Mucosa of rectum (tissue), 2 donors: ENCODE data around the gene FBXW10B.
"Not testable (repeated sequence)": the region's sequence is repeated elsewhere in the genome, so short reads cannot be mapped to it uniquely, and the experiment has no call there.

Experiments
- H3K27ac ChIP-seq, 2 donors: one replicate each; pipeline ENCODE4 v1.7.0; 2013; ENCODE audit warnings: inconsistent platforms in 2 of 2, low read depth in 2 of 2, low read length in 2 of 2
- H3K27me3 ChIP-seq, 2 donors: one replicate each; pipeline ENCODE4 v1.7.0; 2013; ENCODE audit warnings: low read length in 2 of 2; ENCODE audit not compliant: control insufficient read depth in 2 of 2, insufficient read depth in 2 of 2
- H3K36me3 ChIP-seq, 2 donors: one replicate each; pipeline ENCODE4 v1.7.0; 2013; ENCODE audit warnings: low read length in 2 of 2; ENCODE audit not compliant: control insufficient read depth in 2 of 2, insufficient read depth in 2 of 2
- H3K4me1 ChIP-seq, 2 donors: one replicate each; pipeline ENCODE4 v1.7.0; 2013; ENCODE audit warnings: low read length in 2 of 2, mild to moderate bottlenecking in 1 of 2; ENCODE audit not compliant: control insufficient read depth in 2 of 2, insufficient read depth in 2 of 2
- H3K4me3 ChIP-seq, 2 donors: one replicate each; pipeline ENCODE4 v1.7.0; 2013; ENCODE audit warnings: low read length in 2 of 2
- H3K9ac ChIP-seq, 2 donors: one replicate each; pipeline ENCODE4 v1.7.0; 2013; ENCODE audit warnings: low read length in 2 of 2, low read depth in 1 of 2, mild to moderate bottlenecking in 1 of 2
- H3K9me3 ChIP-seq, 2 donors: one replicate each; pipeline ENCODE4 v1.7.0; 2013; ENCODE audit warnings: low read length in 2 of 2; ENCODE audit not compliant: control insufficient read depth in 2 of 2
- donor health status: healthy.
- donor health status: Normal muscosa, but diverticular disease.

Gene FBXW10B

DNA sequence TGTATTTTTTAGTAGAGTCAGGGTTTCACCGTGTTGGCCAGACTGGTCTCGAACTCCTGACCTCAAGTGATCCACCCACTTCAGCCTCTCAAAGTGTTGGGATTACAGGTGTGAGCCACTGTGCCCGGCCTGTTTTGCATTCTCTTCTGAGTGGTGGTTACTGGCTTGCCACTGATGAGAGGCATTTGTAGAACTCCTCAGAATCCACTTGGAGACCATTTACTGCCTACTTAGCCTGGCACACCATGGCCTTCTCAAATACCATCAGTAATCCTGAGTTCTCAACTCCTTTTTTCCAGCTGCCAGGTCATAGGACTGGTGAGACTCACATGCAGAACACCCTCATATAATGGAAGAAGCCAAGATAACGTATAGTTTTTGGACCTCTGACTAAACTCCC, 22.5 kb upstream of the FBXW10B start:
- not testable (repeated sequence) for H3K27me3 ChIP-seq, H3K27ac ChIP-seq, H3K4me1 ChIP-seq, H3K4me3 ChIP-seq, H3K9ac ChIP-seq, H3K9me3 ChIP-seq, H3K36me3 ChIP-seq

DNA sequence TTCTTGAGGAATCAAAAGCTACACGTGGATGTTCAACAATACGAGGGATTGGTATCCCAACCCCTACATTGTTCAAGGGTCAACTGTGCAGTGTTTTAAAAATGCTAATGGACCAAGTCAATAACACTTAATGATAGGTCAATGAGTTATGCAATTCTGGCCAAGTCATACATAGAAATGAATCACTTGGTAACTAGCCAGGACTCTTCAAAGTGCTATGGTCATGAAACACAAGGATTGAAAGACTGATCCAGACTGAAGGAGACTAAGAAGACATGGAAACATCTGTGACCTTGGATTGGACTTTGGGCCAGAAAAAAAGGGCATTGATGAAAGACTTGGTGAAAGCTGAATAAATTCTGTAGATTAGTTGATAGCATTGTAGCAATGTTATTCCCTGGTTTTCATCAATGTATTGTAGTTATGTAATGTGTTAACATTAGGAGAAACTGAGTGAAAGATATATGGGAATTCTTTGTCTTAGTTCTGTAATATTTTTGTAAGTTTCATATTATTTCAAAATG, 11.5 kb upstream of the FBXW10B start:
- H3K9ac ChIP-seq, H3K4me1 ChIP-seq, H3K9me3 ChIP-seq, H3K27ac ChIP-seq, H3K36me3 ChIP-seq, H3K4me3 ChIP-seq, H3K27me3 ChIP-seq: not testable (repeated sequence)

DNA sequence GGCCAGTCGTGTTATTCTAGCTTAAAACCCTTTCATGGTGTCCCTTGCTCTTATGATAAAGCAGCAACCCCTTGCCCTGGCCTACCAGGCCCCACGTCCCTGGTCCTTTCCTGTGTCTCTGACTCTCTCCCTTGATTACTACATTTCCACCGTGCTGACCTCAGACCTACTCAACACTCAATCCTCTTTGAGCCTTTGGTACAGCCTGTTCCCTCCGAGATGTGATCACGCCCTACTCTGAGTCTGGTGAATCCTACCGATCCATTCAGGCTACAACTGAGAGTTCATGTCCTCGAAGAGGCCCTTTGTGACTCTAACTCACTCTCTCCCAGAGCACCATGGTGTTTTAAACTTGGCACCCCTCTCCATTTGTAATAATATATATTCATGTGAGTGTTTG, 10.5 kb upstream of the FBXW10B start:
- not testable (repeated sequence) for H3K9me3 ChIP-seq, H3K27me3 ChIP-seq, H3K36me3 ChIP-seq

DNA sequence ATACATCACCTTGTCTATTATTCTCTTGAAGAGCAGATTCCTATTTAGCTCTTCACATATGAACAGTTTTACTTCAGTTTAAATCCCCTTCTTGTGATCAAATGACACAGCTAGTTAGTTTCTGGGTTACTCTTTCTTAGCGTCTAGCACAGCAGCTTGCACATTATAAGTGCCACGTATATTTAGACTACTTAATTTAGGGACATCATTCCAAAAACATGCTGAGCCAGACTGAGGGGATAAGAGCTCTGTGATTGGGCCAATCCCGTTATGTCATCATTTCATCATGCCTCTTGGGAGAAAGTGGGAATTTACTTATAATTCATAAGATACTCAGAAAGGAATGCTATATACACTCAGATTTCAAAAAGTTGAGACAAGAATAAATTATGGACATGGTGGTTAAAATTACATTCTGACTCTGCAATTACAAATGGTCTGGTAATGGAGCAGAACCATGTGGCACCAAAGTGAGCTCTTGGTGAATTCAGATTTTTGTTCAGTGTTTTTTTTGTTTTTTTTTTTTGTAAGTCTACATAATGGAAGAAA, 4.2 kb upstream of the FBXW10B start:
- not testable (repeated sequence) for H3K4me3 ChIP-seq, H3K9me3 ChIP-seq, H3K27ac ChIP-seq, H3K27me3 ChIP-seq, H3K9ac ChIP-seq, H3K4me1 ChIP-seq, H3K36me3 ChIP-seq

More for the DNA sequence above, 10.5 kb upstream of the FBXW10B start:
- not testable (repeated sequence) for H3K27ac ChIP-seq, H3K4me3 ChIP-seq, H3K4me1 ChIP-seq, H3K9ac ChIP-seq

DNA sequence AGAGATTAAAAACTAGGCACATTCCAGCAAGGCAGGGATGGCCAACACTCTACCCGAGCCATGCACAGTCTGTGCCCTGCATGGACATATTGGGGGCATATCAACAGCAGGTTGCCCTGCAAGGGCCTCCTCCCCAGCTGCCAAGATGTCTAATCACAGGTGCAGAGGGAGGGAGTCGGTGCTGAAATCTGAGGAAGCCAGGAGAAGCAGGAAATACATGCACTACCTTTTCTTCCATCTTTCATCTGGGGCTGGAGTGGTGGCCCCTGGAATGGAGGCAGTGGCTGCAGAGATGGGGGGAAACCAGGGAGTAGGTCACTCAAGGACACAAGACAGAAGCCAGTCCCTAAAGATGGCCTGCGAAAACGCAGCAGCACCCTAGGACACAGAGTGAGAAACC, 3.8 kb upstream of the FBXW10B start:
- H3K27me3 ChIP-seq, H3K36me3 ChIP-seq, H3K9ac ChIP-seq, H3K4me1 ChIP-seq, H3K9me3 ChIP-seq, H3K4me3 ChIP-seq, H3K27ac ChIP-seq: not testable (repeated sequence)

DNA sequence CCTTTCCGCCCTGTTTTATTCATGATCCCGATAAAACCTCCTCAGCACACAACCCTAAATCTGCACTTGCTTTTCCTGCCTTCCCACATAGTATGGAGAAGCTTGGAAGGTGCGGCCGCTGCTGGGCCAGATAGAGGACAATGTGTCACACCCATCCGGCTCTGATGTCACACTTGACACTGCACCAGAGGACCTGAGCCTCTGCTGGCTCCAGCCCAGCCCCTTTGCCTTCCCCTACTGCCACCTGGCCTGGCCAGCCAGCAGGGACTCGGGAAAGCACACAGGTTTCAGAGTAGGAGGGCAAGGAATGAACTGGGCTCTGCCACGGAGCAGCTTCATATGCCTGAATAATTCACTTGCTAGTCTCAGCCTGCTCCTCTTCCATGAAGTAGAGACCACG, 2.6 kb upstream of the FBXW10B start:
- not testable (repeated sequence) for H3K27me3 ChIP-seq, H3K4me1 ChIP-seq, H3K36me3 ChIP-seq, H3K9ac ChIP-seq, H3K27ac ChIP-seq, H3K4me3 ChIP-seq, H3K9me3 ChIP-seq

DNA sequence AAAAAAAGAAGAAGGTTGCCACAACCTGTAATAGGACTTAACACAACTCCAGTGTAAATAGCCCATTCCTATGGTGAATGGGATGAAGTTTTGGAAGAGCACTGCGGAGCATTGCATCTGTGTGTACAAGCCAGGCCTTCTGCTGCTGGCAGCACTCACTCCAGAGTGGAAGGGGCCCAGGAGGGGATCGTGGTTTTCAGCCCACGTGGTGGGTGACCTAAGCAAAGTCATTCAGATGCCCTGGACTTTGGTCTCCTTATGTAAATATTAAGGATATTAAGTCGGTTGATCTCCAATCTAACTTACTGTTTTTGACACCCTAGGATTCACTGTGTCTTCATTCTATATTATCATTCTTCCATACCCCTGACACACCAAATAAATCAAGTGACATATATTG, 2.7 kb downstream of the FBXW10B start:
- not testable (repeated sequence) for H3K27ac ChIP-seq, H3K4me1 ChIP-seq, H3K27me3 ChIP-seq, H3K9ac ChIP-seq, H3K36me3 ChIP-seq, H3K4me3 ChIP-seq, H3K9me3 ChIP-seq

DNA sequence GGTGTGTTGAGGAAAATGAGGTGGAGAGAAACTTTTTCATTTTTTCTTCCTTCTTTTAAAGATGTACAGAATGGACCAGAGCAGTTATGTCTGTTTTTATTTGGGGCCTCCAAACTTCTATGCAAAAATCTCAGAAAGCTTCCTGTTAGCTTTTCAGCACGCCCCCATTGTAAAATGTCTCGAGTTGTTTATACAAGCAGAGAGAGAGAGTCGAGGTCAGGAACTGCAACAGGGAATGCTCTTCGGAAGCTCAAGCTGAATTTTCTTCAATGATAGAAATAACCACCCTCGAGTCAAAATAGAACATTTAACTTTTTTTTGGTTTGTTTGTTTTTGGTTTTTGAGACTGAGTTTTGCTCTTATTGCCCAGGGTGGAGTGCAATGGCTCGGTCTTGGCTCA, 3.7 kb downstream of the FBXW10B start:
- H3K27ac ChIP-seq, H3K36me3 ChIP-seq, H3K9me3 ChIP-seq, H3K9ac ChIP-seq, H3K4me1 ChIP-seq, H3K27me3 ChIP-seq, H3K4me3 ChIP-seq: not testable (repeated sequence)

DNA sequence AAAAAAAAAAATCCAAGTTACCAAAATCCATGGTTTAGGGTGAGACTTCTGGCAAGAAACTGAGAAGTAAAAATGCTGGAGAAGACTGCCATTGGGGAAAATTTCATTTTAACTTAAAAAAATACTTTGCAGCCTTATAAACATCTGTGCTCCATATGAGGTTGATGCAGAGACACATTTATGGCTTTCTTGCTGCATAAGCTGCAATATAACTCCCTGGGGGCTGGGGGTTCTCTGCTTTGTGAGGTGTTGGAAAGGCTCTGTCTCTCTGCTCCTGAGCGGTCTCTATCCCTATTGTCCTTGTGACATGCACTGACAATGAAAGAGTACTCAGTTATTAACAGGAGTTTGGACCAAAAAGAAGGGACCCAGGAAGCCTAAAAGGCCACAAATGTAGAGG, 6.4 kb downstream of the FBXW10B start:
- H3K36me3 ChIP-seq, H3K27ac ChIP-seq, H3K4me3 ChIP-seq, H3K4me1 ChIP-seq, H3K27me3 ChIP-seq, H3K9ac ChIP-seq, H3K9me3 ChIP-seq: not testable (repeated sequence)

DNA sequence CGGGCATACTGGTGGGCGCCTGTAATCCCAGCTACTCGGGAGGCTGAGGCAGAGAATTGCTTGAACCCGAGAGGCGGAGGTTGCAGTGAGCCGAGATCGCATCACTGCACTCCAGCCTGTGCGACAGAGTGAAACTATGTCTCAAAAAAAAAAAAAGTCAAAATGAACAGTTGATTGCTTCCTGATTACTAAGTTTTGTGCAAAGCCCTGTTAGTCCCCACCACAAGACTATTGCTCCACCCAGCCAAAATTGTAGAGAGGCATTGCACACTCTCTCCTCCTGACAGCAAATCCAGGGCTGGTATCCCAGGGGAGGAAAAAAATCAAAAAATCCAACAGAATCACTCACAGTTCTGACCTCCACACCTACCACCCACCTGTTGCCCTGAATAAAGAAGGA, 26.5 kb downstream of the FBXW10B start:
- H3K36me3 ChIP-seq, H3K27me3 ChIP-seq, H3K4me3 ChIP-seq, H3K9ac ChIP-seq, H3K27ac ChIP-seq, H3K9me3 ChIP-seq, H3K4me1 ChIP-seq: not testable (repeated sequence)

DNA sequence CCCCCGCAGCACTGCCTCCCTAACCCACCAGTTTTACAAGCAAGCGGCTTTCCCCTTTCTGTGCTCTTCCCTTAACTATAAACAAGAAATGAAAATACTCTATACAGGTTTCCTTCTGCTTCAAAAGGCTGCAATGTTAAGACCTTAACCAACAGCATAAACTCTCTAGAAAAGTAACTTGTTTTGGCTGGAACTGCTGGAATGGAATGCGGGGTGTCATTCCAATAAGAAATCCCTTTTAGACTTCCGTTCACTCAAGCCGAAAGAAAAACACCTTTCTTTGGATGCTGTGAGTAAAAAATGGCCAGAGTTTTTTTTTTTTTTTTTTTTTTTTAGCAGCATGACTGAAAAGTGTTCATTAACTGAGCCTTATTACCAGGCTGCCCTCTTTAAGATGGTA, 27.5 kb downstream of the FBXW10B start:
- H3K9ac ChIP-seq, H3K27ac ChIP-seq, H3K4me3 ChIP-seq, H3K9me3 ChIP-seq, H3K4me1 ChIP-seq, H3K36me3 ChIP-seq, H3K27me3 ChIP-seq: not testable (repeated sequence)
